GM15510 (cell line): Measurements from ENCODE around the gene IGFBP5.

Experiments used
- POLR2A ChIP-seq: IDR thresholded peaks from 3 replicates; pipeline ENCODE4 v1.6.1; 2011; ENCODE audit warnings: borderline replicate concordance; ENCODE audit not compliant: insufficient read length; ENCODE audit errors: extremely low read depth

The IGFBP5 gene

GRCh38 chr2:216654528-216655052 lies 40.8 kb downstream of the IGFBP5 start:
- TF ChIP-seq POLR2A, result no peak

- no peak for TF ChIP-seq POLR2A
These were observed 41.4 kb downstream of the IGFBP5 start for GRCh38 chr2:216653931-216654365.

- TF ChIP-seq POLR2A, result no peak
These were observed 42.1 kb downstream of the IGFBP5 start for GRCh38 chr2:216653093-216653799.

- TF ChIP-seq POLR2A, result no peak
These were observed 42.8 kb downstream of the IGFBP5 start for GRCh38 chr2:216652566-216652965.

GRCh38 chr2:216651351-216651881 lies 43.9 kb downstream of the IGFBP5 start:
- TF ChIP-seq POLR2A, result no peak

GRCh38 chr2:216650626-216651257 lies 44.6 kb downstream of the IGFBP5 start:
- TF ChIP-seq POLR2A, result no peak

GRCh38 chr2:216649574-216649973 lies 45.8 kb downstream of the IGFBP5 start:
- TF ChIP-seq POLR2A, result no peak

GRCh38 chr2:216648105-216648504 lies 47.2 kb downstream of the IGFBP5 start:
- no peak for TF ChIP-seq POLR2A

GRCh38 chr2:216646116-216646515 lies 49.2 kb downstream of the IGFBP5 start:
- TF ChIP-seq POLR2A, result no peak

- TF ChIP-seq POLR2A, result no peak
These were observed 49.8 kb downstream of the IGFBP5 start for GRCh38 chr2:216645636-216645950.

- TF ChIP-seq POLR2A, result no peak
These were observed 50.3 kb downstream of the IGFBP5 start for GRCh38 chr2:216644842-216645635.

- no peak for TF ChIP-seq POLR2A
These were observed 51.2 kb downstream of the IGFBP5 start for GRCh38 chr2:216643986-216644659.

GRCh38 chr2:216637472-216637871 lies 57.9 kb downstream of the IGFBP5 start:
- TF ChIP-seq POLR2A, result no peak
